DOHH2 (cell line): ENCODE data around the gene LEMD1.

Experiments
- CTCF ChIP-seq: fragments of 200-600 bp; sonication (generic); IDR thresholded peaks from one replicate; pipeline ENCODE4 v1.5.1; 2014; ENCODE audit warnings: antibody characterized with exemption, mild to moderate bottlenecking, low read depth, low read length; ENCODE audit not compliant: poor library complexity, severe bottlenecking
- EZH2phosphoT487 ChIP-seq: fragments of 200-600 bp; sonication (generic); IDR thresholded peaks from 2 replicates; pipeline ENCODE4 v1.6.1; 2017; ENCODE audit warnings: borderline replicate concordance, mild to moderate bottlenecking, antibody characterized with exemption, low read length, moderate library complexity, mixed read lengths

GRCh38 chr1:205458777-205459566, 37.1 kb upstream of the LEMD1 start:
- TF ChIP-seq CTCF: no peak
- TF ChIP-seq EZH2phosphoT487: no peak
